Mesendoderm (in vitro differentiated cells): ENCODE measurements around the gene LGMN.
A peak's percentile ranks its signal among the peaks of the same experiment; 100 is the strongest.
"Not testable (repeated sequence)": the region's sequence is repeated elsewhere in the genome, so short reads cannot be mapped to it uniquely, and the experiment has no call there.

Source experiments
- DNase-seq: peaks from one replicate; pipeline ENCODE4 v3.0.0; 2013
- H2AK5ac ChIP-seq: 2 replicates; pipeline ENCODE4 v1.6.1; 2013; ENCODE audit warnings: low read length, inconsistent platforms
- H2BK120ac ChIP-seq: 2 replicates; pipeline ENCODE4 v1.6.1; 2013; ENCODE audit warnings: low read depth, mild to moderate bottlenecking, low read length, moderate library complexity, mixed read lengths
- H2BK15ac ChIP-seq: replicated peaks from 2 replicates; pipeline ENCODE4 v1.6.1; 2013; ENCODE audit warnings: low read depth, mild to moderate bottlenecking, moderate library complexity
- H2BK5ac ChIP-seq: 2 replicates; pipeline ENCODE4 v1.6.1; 2013; ENCODE audit warnings: low read length, inconsistent platforms
- H3K18ac ChIP-seq: 2 replicates; pipeline ENCODE4 v1.6.1; 2013; ENCODE audit warnings: mild to moderate bottlenecking, low read length, mixed read lengths
- H3K23ac ChIP-seq: one replicate; pipeline ENCODE4 v1.6.1; 2013; ENCODE audit warnings: low read length
- H3K27ac ChIP-seq: 2 replicates; pipeline ENCODE4 v1.5.1; 2013; ENCODE audit warnings: low read depth, mild to moderate bottlenecking, inconsistent platforms, low read length, moderate library complexity
- H3K27me3 ChIP-seq: 2 replicates; pipeline ENCODE4 v1.6.1; 2013; ENCODE audit warnings: low read length, control low read depth, mild to moderate bottlenecking, inconsistent platforms; ENCODE audit not compliant: insufficient read depth, poor library complexity
- H3K36me3 ChIP-seq: 2 replicates; pipeline ENCODE4 v1.6.1; 2013; ENCODE audit warnings: low read length, inconsistent platforms; ENCODE audit not compliant: control insufficient read depth, insufficient read depth
- H3K4ac ChIP-seq: one replicate; pipeline ENCODE4 v1.6.1; 2013; ENCODE audit warnings: low read depth, mild to moderate bottlenecking, low read length, moderate library complexity
- H3K4me1 ChIP-seq: 2 replicates; pipeline ENCODE4 v1.6.1; 2013; ENCODE audit warnings: low read depth, low read length, inconsistent platforms; ENCODE audit not compliant: control insufficient read depth
- H3K4me2 ChIP-seq: 2 replicates; pipeline ENCODE4 v1.6.1; 2013; ENCODE audit warnings: low read length
- H3K4me3 ChIP-seq: 2 replicates; pipeline ENCODE4 v1.5.1; 2013; ENCODE audit warnings: mild to moderate bottlenecking, low read length
- H3K56ac ChIP-seq: one replicate; pipeline ENCODE4 v1.6.1; 2013; ENCODE audit warnings: low read length
- H3K79me1 ChIP-seq: 2 replicates; pipeline ENCODE4 v1.6.1; 2013; ENCODE audit warnings: low read length, inconsistent platforms
- H3K79me2 ChIP-seq: 2 replicates; pipeline ENCODE4 v1.6.1; 2013; ENCODE audit warnings: mild to moderate bottlenecking, low read length; ENCODE audit not compliant: control insufficient read depth, insufficient read depth
- H3K9ac ChIP-seq: 2 replicates; pipeline ENCODE4 v1.6.1; 2013; ENCODE audit warnings: low read length, inconsistent platforms
- H4K5ac ChIP-seq: one replicate; pipeline ENCODE4 v1.6.1; 2013; ENCODE audit warnings: low read length
- H4K8ac ChIP-seq: one replicate; pipeline ENCODE4 v1.6.1; 2013; ENCODE audit warnings: low read depth, mild to moderate bottlenecking, control low read depth, low read length, moderate library complexity
- WGBS: extraction: QIAGEN DNeasy Blood & Tissue Kit; methylation state at CpG from one replicate; pipeline ENCODE4 v1.1.7; 2013; ENCODE audit warnings: low lambda C conversion rate, missing lambda C conversion rate; ENCODE audit not compliant: insufficient coverage; ENCODE audit errors: extremely low coverage; 5-methylcytosine and 5-hydroxymethylcytosine counted together

LGMN gene

DNA sequence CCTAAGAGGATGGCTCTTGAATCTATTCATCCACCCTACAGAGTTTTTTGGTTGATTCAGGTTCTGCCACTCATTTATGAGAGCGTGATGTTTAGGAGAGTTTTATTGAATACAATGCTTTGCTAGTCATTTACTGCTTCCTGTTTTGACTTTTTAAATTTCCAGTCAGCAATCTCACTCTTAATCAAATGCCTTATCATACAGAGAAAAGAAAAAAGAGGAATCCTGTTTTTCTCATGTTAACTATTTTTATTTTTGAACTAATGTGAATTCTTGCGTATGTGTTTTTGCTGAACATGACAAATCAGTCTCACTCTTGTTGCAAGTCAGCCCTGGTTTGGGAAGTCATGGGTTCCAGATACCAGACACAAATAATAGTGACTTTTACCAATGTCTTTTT lies 22.1 kb upstream of the LGMN start:
- no peak overlapping the region for H3K56ac ChIP-seq
- H2AK5ac ChIP-seq = no peak overlapping the region
- no peak overlapping the region for H3K4me2 ChIP-seq
- no peak for DNase-seq
- H3K36me3 ChIP-seq = no peaks in the 10 kb centered on the region
- H3K23ac ChIP-seq = no peak overlapping the region
- no peaks in the 10 kb centered on the region for H3K27me3 ChIP-seq
- H2BK120ac ChIP-seq = no peak overlapping the region
- no CpG with 5 or more reads among the region's 2 CpGs for WGBS
- H3K4ac ChIP-seq = no peak overlapping the region
- H3K4me1 ChIP-seq = no peaks in the 10 kb centered on the region
- no peak overlapping the region for H2BK5ac ChIP-seq
- H4K8ac ChIP-seq = no peak overlapping the region
- no peak overlapping the region for H4K5ac ChIP-seq
- H3K9ac ChIP-seq = no peak overlapping the region
- H3K79me1 ChIP-seq = no peaks in the 10 kb centered on the region
- H3K79me2 ChIP-seq = no peaks in the 10 kb centered on the region
- no peak overlapping the region for H2BK15ac ChIP-seq
- H3K27ac ChIP-seq = no peak overlapping the region
- H3K4me3 ChIP-seq = no peak overlapping the region
- H3K18ac ChIP-seq = no peak overlapping the region

DNA sequence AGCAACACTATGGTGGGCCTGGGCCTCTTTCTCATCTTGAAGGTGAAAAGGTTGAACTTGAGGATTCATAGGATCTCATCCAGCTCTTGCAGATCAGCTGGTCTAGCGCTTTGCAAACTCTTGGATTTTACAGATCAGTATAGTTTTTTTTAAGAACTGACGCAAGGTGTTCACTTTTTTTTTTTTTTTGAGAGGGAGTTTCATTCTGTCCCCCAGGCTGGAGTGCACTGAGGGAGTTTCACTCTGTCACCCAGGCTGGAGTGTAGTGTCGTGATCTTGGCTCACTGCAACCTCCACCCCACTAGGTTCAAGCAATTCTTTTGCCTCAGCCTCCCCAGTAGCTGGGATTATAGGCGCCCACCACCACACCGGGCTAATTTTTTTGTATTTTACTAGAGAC lies 20.4 kb upstream of the LGMN start:
- H3K18ac ChIP-seq = no peak overlapping the region
- H3K79me1 ChIP-seq = no peaks in the 10 kb centered on the region
- no peak overlapping the region for H2BK120ac ChIP-seq
- H3K27me3 ChIP-seq = no peaks in the 10 kb centered on the region
- no peaks in the 10 kb centered on the region for H3K36me3 ChIP-seq
- no peak overlapping the region for H3K23ac ChIP-seq
- H3K4me1 ChIP-seq = no peaks in the 10 kb centered on the region
- H3K4me2 ChIP-seq = no peak overlapping the region
- H3K4ac ChIP-seq = no peak overlapping the region
- no peaks in the 10 kb centered on the region for H3K79me2 ChIP-seq
- H2BK5ac ChIP-seq = no peak overlapping the region
- H4K8ac ChIP-seq = no peak overlapping the region
- H3K27ac ChIP-seq = no peak overlapping the region
- H2BK15ac ChIP-seq = no peak overlapping the region
- H2AK5ac ChIP-seq = no peak overlapping the region
- no peak for DNase-seq
- H3K56ac ChIP-seq = no peak overlapping the region
- no CpG with 5 or more reads among the region's 5 CpGs for WGBS
- no peak overlapping the region for H3K9ac ChIP-seq
- no peak overlapping the region for H4K5ac ChIP-seq
- H3K4me3 ChIP-seq = no peak overlapping the region

GRCh38 chr14:92768236-92768635 lies 19.8 kb upstream of the LGMN start:
- not testable (repeated sequence) for H3K4me1 ChIP-seq, H3K9ac ChIP-seq, H3K4me3 ChIP-seq, H3K79me1 ChIP-seq, H4K5ac ChIP-seq, H3K18ac ChIP-seq, H2BK5ac ChIP-seq, DNase-seq, H3K23ac ChIP-seq, H3K4ac ChIP-seq, H2BK120ac ChIP-seq, H3K27ac ChIP-seq, H3K4me2 ChIP-seq, H4K8ac ChIP-seq, H2BK15ac ChIP-seq, H3K56ac ChIP-seq, H2AK5ac ChIP-seq, H3K79me2 ChIP-seq, H3K36me3 ChIP-seq, H3K27me3 ChIP-seq
- no CpG with 5 or more reads among the region's 1 CpG for WGBS

- not testable (repeated sequence) for H3K79me1 ChIP-seq, H2BK120ac ChIP-seq, H4K5ac ChIP-seq, H3K27ac ChIP-seq, H3K27me3 ChIP-seq, H3K23ac ChIP-seq, H3K36me3 ChIP-seq, H3K9ac ChIP-seq, H3K18ac ChIP-seq, H3K4me3 ChIP-seq, H3K79me2 ChIP-seq, H3K4me2 ChIP-seq, H2BK15ac ChIP-seq, H3K56ac ChIP-seq, H3K4ac ChIP-seq, H2AK5ac ChIP-seq, H2BK5ac ChIP-seq, H4K8ac ChIP-seq, H3K4me1 ChIP-seq
- DNase-seq = peak; percentile 11
- WGBS = no CpG with 5 or more reads among the region's 5 CpGs
Measured at GRCh38 chr14:92763666-92764631, 15.5 kb upstream of the LGMN start.

DNA sequence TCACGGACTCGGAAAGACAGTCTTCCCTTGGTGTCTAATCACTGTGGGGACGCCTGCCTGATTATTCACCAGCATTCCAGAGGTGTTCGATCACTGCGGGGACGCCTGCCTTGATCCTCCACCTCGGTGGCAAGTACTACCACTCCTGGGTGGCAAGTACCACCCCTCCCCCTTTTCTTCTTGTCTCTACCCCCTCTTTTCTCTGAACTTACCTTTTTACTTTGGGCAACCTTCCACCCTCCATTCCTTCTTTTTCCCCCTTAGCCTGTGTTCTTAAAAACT lies 12.0 kb upstream of the LGMN start:
- DNase-seq = peak; percentile 11
- no peaks in the 10 kb centered on the region for H3K79me1 ChIP-seq
- no peak overlapping the region for H3K18ac ChIP-seq
- H3K4me3 ChIP-seq = no peak overlapping the region
- H2BK15ac ChIP-seq = no peak overlapping the region
- H3K4ac ChIP-seq = no peak overlapping the region
- H3K4me1 ChIP-seq = no peaks in the 10 kb centered on the region
- H3K56ac ChIP-seq = no peak overlapping the region
- no peak overlapping the region for H3K9ac ChIP-seq
- H3K27me3 ChIP-seq = no peaks in the 10 kb centered on the region
- no peak overlapping the region for H4K5ac ChIP-seq
- H3K27ac ChIP-seq = no peak overlapping the region
- H2BK5ac ChIP-seq = no peak overlapping the region
- no peak overlapping the region for H4K8ac ChIP-seq
- no peaks in the 10 kb centered on the region for H3K36me3 ChIP-seq
- H2AK5ac ChIP-seq = no peak overlapping the region
- no CpG with 5 or more reads among the region's 7 CpGs for WGBS
- H2BK120ac ChIP-seq = no peak overlapping the region
- no peak overlapping the region for H3K23ac ChIP-seq
- no peaks in the 10 kb centered on the region for H3K79me2 ChIP-seq
- no peak overlapping the region for H3K4me2 ChIP-seq
